PC-3 (cell line): ENCODE data around the gene SPATA33. TPM values are rescaled to one million over a fixed set of nuclear protein-coding genes. Genes with fewer than 3 reads are reported as not detected.

Source experiments
- ATAC-seq: fragments of 200-7000 bp; cut with Tn5 transposase; 2 replicates; pipeline ENCODE4 v1.9.1; 2020; ENCODE audit warnings: mild to moderate bottlenecking, moderate library complexity
- BruUV-seq: library from RNA; stranded (reverse); fragments of 400-500 nt; replicated peaks from 2 replicates; lab custom pipeline; 2021; lab: Mats Ljungman, UMichigan
- CTCF ChIA-PET: fragments of 300-600 bp; sonication (Branson Sonifier 250); formaldehyde crosslinking; loops from one replicate; lab custom pipeline; 2022; ENCODE audit warnings: antibody characterized with exemption; lab: Charles Lee
- POLR2A ChIA-PET: fragments of 300-600 bp; sonication (Branson Sonifier 250); formaldehyde crosslinking; loops from one replicate; lab custom pipeline; 2022; ENCODE audit warnings: antibody characterized with exemption; ENCODE audit not compliant: unreplicated experiment; lab: Charles Lee
- DNase-seq: peaks from one replicate; pipeline ENCODE4 v3.0.0-alpha.2; 2015
- H2AFZ ChIP-seq: fragments of 300-600 bp; sonication (generic); 2 replicates; pipeline ENCODE4 v1.6.0; 2016; ENCODE audit warnings: antibody characterized with exemption, low read length
- H3F3A ChIP-seq: fragments of 300-600 bp; sonication (generic); one replicate; pipeline ENCODE4 v1.6.0; 2017; ENCODE audit warnings: antibody characterized with exemption, low read length, control low read depth, mild to moderate bottlenecking; ENCODE audit not compliant: unreplicated experiment
- H3K27ac ChIP-seq: fragments of 300-600 bp; sonication (generic); 2 replicates; pipeline ENCODE4 v1.5.1; 2016; ENCODE audit warnings: mild to moderate bottlenecking, low read length
- H3K27me3 ChIP-seq: fragments of 300-600 bp; sonication (generic); 2 replicates; pipeline ENCODE4 v1.6.1; 2016; ENCODE audit warnings: low read length, mixed read lengths
- H3K36me3 ChIP-seq: fragments of 300-600 bp; sonication (generic); 2 replicates; pipeline ENCODE4 v1.6.1; 2016; ENCODE audit warnings: low read depth, mixed run types, low read length, mixed read lengths
- H3K4me1 ChIP-seq: fragments of 300-600 bp; sonication (generic); 2 replicates; pipeline ENCODE4 v1.5.1; 2016; ENCODE audit warnings: low read length; ENCODE audit not compliant: insufficient read depth
- H3K4me2 ChIP-seq: fragments of 300-600 bp; sonication (generic); 2 replicates; pipeline ENCODE4 v1.6.0; 2016; ENCODE audit warnings: low read length
- H3K4me3 ChIP-seq: fragments of 300-600 bp; sonication (generic); 2 replicates; pipeline ENCODE4 v1.5.1; 2016; ENCODE audit warnings: mild to moderate bottlenecking, low read length, mixed read lengths
- H3K79me2 ChIP-seq: fragments of 300-600 bp; sonication (generic); 2 replicates; pipeline ENCODE4 v1.6.1; 2017; ENCODE audit warnings: low read length, mixed read lengths
- H3K9ac ChIP-seq: fragments of 300-600 bp; sonication (generic); 2 replicates; pipeline ENCODE4 v1.6.0; 2016; ENCODE audit warnings: mild to moderate bottlenecking, low read length
- H3K9me2 ChIP-seq: fragments of 300-600 bp; sonication (generic); replicated peaks from 2 replicates; pipeline ENCODE4 v1.6.1; 2016; ENCODE audit warnings: mixed run types, low read length, mixed read lengths
- H3K9me3 ChIP-seq: fragments of 300-600 bp; sonication (generic); 2 replicates; pipeline ENCODE4 v1.6.1; 2016; ENCODE audit warnings: low read length, mixed read lengths
- H4K20me1 ChIP-seq: fragments of 300-600 bp; sonication (generic); 2 replicates; pipeline ENCODE4 v1.6.1; 2016; ENCODE audit warnings: low read length, mixed read lengths
- EZH2 ChIP-seq: fragments of 300-600 bp; sonication (generic); IDR thresholded peaks from one replicate; pipeline ENCODE4 v1.6.1; 2017; ENCODE audit warnings: antibody characterized with exemption, mild to moderate bottlenecking, low read length; ENCODE audit not compliant: unreplicated experiment
- EZH2phosphoT487 ChIP-seq: fragments of 300-600 bp; sonication (generic); IDR thresholded peaks from 2 replicates; pipeline ENCODE4 v1.6.1; 2018; ENCODE audit warnings: mild to moderate bottlenecking, antibody characterized with exemption, low read length, borderline replicate concordance
- intact Hi-C: fragments of 100-400 bp; cut with micrococcal nuclease; formaldehyde crosslinking; loops from 2 replicates; pipeline ENCODE4 v1.9.0; 2023
- total RNA-seq: library from RNA; depleted of rRNA; stranded (reverse); fragments of >200 nt; gene quantifications from 2 replicates; pipeline ENCODE4 v1.2.3, GENCODE V29; 2014
- TF ChIP-seq, protein P1 (sequence below): fragments of 300-600 bp; sonication (generic); conservative IDR thresholded peaks from 2 replicates; pipeline ENCODE4 v1.5.1; 2017; ENCODE audit warnings: antibody characterized with exemption, low read depth, mild to moderate bottlenecking, low read length

The SPATA33 gene
- total RNA-seq, 1 experiment from 2014 or later = 7.9 TPM

GRCh38 chr16:89613954-89614459, 43.6 kb upstream of the SPATA33 start:
- Histone ChIP-seq H3K9ac (no peak overlapping the region), H3K4me2 (no peak overlapping the region), H3K79me2 (no peaks in the 10 kb centered on the region), H3K4me1 (no peaks in the 10 kb centered on the region), H3K27ac (no peak overlapping the region), H2AFZ (no peak overlapping the region), H3K36me3 (no peaks in the 10 kb centered on the region), H4K20me1 (no peaks in the 10 kb centered on the region), H3K9me2 (no peaks in the 10 kb centered on the region), H3K4me3 (no peak overlapping the region), H3F3A (no peaks in the 10 kb centered on the region), H3K27me3 (no peaks in the 10 kb centered on the region), H3K9me3 (no peaks in the 10 kb centered on the region)
- no peak for ATAC-seq
- TF ChIP-seq EZH2 (no peak), EZH2phosphoT487 (no peak)
- TF ChIP-seq, protein P1, sequence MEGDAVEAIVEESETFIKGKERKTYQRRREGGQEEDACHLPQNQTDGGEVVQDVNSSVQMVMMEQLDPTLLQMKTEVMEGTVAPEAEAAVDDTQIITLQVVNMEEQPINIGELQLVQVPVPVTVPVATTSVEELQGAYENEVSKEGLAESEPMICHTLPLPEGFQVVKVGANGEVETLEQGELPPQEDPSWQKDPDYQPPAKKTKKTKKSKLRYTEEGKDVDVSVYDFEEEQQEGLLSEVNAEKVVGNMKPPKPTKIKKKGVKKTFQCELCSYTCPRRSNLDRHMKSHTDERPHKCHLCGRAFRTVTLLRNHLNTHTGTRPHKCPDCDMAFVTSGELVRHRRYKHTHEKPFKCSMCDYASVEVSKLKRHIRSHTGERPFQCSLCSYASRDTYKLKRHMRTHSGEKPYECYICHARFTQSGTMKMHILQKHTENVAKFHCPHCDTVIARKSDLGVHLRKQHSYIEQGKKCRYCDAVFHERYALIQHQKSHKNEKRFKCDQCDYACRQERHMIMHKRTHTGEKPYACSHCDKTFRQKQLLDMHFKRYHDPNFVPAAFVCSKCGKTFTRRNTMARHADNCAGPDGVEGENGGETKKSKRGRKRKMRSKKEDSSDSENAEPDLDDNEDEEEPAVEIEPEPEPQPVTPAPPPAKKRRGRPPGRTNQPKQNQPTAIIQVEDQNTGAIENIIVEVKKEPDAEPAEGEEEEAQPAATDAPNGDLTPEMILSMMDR = no peak
- intact Hi-C loops = no loop called here
- ChIA-PET CTCF (no interaction called here), POLR2A (no interaction called here)
- no TSS peak for BruUV-seq
- no peak for DNase-seq

GRCh38 chr16:89615176-89615575, 42.5 kb upstream of the SPATA33 start:
- DNase-seq (no peak), ATAC-seq (no peak)
- H3F3A ChIP-seq = no peaks in the 10 kb centered on the region
- H3K4me1 ChIP-seq = no peaks in the 10 kb centered on the region
- no peaks in the 10 kb centered on the region for H3K9me3 ChIP-seq
- no peak overlapping the region for H3K27ac ChIP-seq
- BruUV-seq = no TSS peak
- H3K79me2 ChIP-seq = no peaks in the 10 kb centered on the region
- H3K27me3 ChIP-seq = no peaks in the 10 kb centered on the region
- CTCF ChIA-PET = no interaction called here
- POLR2A ChIA-PET = interaction anchor here (0.6 kb wide), 1 partner anchor 13 kb away, joined by 52 read pairs; no protein-coding TSS in a partner anchor
- intact Hi-C loops = loop anchor here (1.0 kb wide), 1 partner anchor 26 kb away; no protein-coding TSS in a partner anchor
- no peak overlapping the region for H3K4me2 ChIP-seq
- H2AFZ ChIP-seq = no peak overlapping the region
- TF ChIP-seq, protein P1 = no peak
- no peak for TF ChIP-seq EZH2phosphoT487
- no peak for TF ChIP-seq EZH2
- H3K9ac ChIP-seq = no peak overlapping the region
- no peaks in the 10 kb centered on the region for H4K20me1 ChIP-seq
- H3K4me3 ChIP-seq = no peak overlapping the region
- H3K9me2 ChIP-seq = no peaks in the 10 kb centered on the region
- H3K36me3 ChIP-seq = no peaks in the 10 kb centered on the region

- Histone ChIP-seq H3K27ac (no peak overlapping the region), H4K20me1 (no peaks in the 10 kb centered on the region), H3K9ac (no peak overlapping the region), H3K4me3 (no peak overlapping the region), H3K27me3 (no peaks in the 10 kb centered on the region), H2AFZ (no peak overlapping the region), H3K9me2 (no peaks in the 10 kb centered on the region), H3K4me1 (no peaks in the 10 kb centered on the region), H3K9me3 (no peaks in the 10 kb centered on the region), H3K4me2 (no peak overlapping the region), H3F3A (no peaks in the 10 kb centered on the region), H3K79me2 (no peaks in the 10 kb centered on the region), H3K36me3 (no peaks in the 10 kb centered on the region)
- no peak for DNase-seq
- POLR2A ChIA-PET = interaction anchor here (0.6 kb wide), 1 partner anchor 13 kb away, joined by 52 read pairs; no protein-coding TSS in a partner anchor
- intact Hi-C loops = loop anchor here (1.0 kb wide), 1 partner anchor 26 kb away; no protein-coding TSS in a partner anchor
- CTCF ChIA-PET = no interaction called here
- ATAC-seq = 0 out of 2 replicates have a peak, but pooled peaks have one; percentile 24
- no peak for TF ChIP-seq EZH2
- TF ChIP-seq, protein P1 = peak; percentile 68
- BruUV-seq = no TSS peak
Measured at GRCh38 chr16:89615596-89616090, 42.0 kb upstream of the SPATA33 start.
